Stomach (tissue), 9 donors: Measurements from ENCODE around the gene KLK13. TPM values are rescaled to one million over a fixed set of nuclear protein-coding genes. Genes with fewer than 3 reads are reported as not detected.

ENCODE experiments used
- DNase-seq, 2 donors: peaks; one replicate each; pipeline versions ENCODE4 v3.0.0 to v3.0.0-alpha.2; 2013 to 2019
- H3K27ac ChIP-seq, 5 donors: fragments of 200-600 bp in 4 of 5; sonication (generic) in 4 of 5; one replicate each; pipeline ENCODE4 v1.5.1; 2013 to 2019; ENCODE audit warnings: mild to moderate bottlenecking in 1 of 5, moderate library complexity in 1 of 5
- H3K27me3 ChIP-seq, 3 donors: fragments of 200-600 bp; sonication (generic); one replicate each; pipeline ENCODE4 v1.5.1; 2017 to 2019; ENCODE audit warnings: mixed run types in 1 of 3
- H3K36me3 ChIP-seq, 4 donors: fragments of 200-600 bp; sonication (generic); 1 replicate in 3 of 4; 2 replicates in 1 of 4; pipeline ENCODE4 v1.5.1; 2016 to 2019
- H3K4me1 ChIP-seq, 4 donors: fragments of 200-600 bp; sonication (generic); one replicate each; pipeline ENCODE4 v1.5.1; 2016 to 2019
- H3K4me3 ChIP-seq, 4 donors: fragments of 200-600 bp; sonication (generic) in 3 of 4; one replicate each; pipeline ENCODE4 v1.5.1; 2016 to 2019; ENCODE audit warnings: mild to moderate bottlenecking in 1 of 4
- H3K9me3 ChIP-seq, 4 donors: fragments of 200-600 bp; sonication (generic); one replicate each; pipeline ENCODE4 v1.5.1; 2016 to 2019
- CTCF ChIP-seq, 7 experiments: fragments of 450-650 bp in 4 of 7; fragments of 200-600 bp in 3 of 7; sonication (generic) in 3 of 7; IDR thresholded peaks; one replicate each; pipeline ENCODE4 v1.5.1; 2016 to 2019; ENCODE audit warnings: antibody characterized with exemption in 7 of 7, control low read depth in 2 of 7, mild to moderate bottlenecking in 1 of 7
- EP300 ChIP-seq: sonication (generic); formaldehyde crosslinking; IDR thresholded peaks from one replicate; pipeline ENCODE4 v1.6.1; 2017; ENCODE audit warnings: antibody characterized with exemption
- POLR2A ChIP-seq, 4 donors: fragments of 450-650 bp; IDR thresholded peaks; one replicate each; pipeline ENCODE4 v1.6.1; 2016; ENCODE audit warnings: antibody characterized with exemption in 4 of 4, control low read depth in 2 of 4, mild to moderate bottlenecking in 1 of 4, moderate library complexity in 1 of 4
- POLR2AphosphoS5 ChIP-seq, 3 donors: sonication (generic); formaldehyde crosslinking; IDR thresholded peaks; one replicate each; pipeline ENCODE4 v1.6.1; 2016; ENCODE audit warnings: antibody characterized with exemption in 3 of 3
- WGBS, 5 donors: extraction: QIAGEN DNeasy Blood & Tissue Kit in 3 of 5; methylation state at CpG; one replicate each; pipeline versions ENCODE4 v1.1.5 to v1.1.7; 2013 to 2018; 5-methylcytosine and 5-hydroxymethylcytosine counted together
- intact Hi-C: fragments of 100-400 bp; cut with DNase I; formaldehyde crosslinking; loops from one replicate; pipeline ENCODE4 v1.15.1; 2023; ENCODE audit warnings: low total_unique reads
- polyA plus RNA-seq, 3 donors: library from polyadenylated mRNA; stranded (reverse); fragments of 200-250 nt; gene quantifications; one replicate each; pipeline ENCODE4 v1.2.3, GENCODE V29; 2013
- total RNA-seq, 5 donors: library from RNA; depleted of rRNA; stranded (reverse); fragments of >200 nt; gene quantifications; one replicate each; pipeline versions ENCODE4 v1.1.0 to v1.2.3, GENCODE V29; 2014 to 2016
- donor health status: healthy with polysubstance abuse.
- donor health status: Bipolar disorder and iron deficiency.
- donor health status: healthy.

Gene KLK13
- total and polyA plus RNA-seq, 8 donors: 3.2 to 82.1 (median 9.7) TPM; not detected in 4

DNA sequence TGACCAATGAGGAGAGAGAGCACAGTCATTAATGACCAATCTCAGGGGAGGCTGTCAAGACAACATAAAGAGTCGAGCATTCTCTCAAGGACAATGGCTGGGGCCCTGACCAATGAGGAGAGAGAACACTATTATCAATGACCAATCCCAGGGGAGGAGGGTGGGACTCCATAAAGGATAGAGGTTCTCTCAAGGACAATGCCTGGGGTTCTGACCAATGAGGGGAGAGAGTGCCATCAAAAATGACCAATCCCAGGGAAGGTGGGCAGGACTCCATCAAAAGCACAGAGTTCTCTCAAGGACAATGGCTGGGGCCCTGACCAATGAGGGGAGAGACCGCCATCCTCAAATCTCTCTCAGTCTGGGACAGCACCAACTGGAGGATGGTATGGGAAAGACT is 35.2 kb downstream of the KLK13 start:
- Histone ChIP-seq H3K4me1 (peaks cover 0 to 22% (median 4%) of the 10 kb centered on the region in 4 donors), H3K36me3 (no peaks in the 10 kb centered on the region), H3K9me3 (no peaks in the 10 kb centered on the region), H3K27me3 (peaks cover 0 to 70% (median 0%) of the 10 kb centered on the region in 3 donors), H3K27ac (no peak overlapping the region), H3K4me3 (no peak overlapping the region)
- whole genome bisulfite sequencing, 5 donors: 70 to 100% (median 84%) methylated on average over 1 to 2 of the region's 2 CpGs
- no peak for DNase-seq
- no peak for TF ChIP-seq CTCF (IDR thresholded peaks at IDR 0.05)
- no peak for TF ChIP-seq EP300
- TF ChIP-seq POLR2A (IDR thresholded peaks at IDR 0.05): no peak
- no peak for TF ChIP-seq POLR2AphosphoS5 (IDR thresholded peaks at IDR 0.05)
- intact Hi-C loops: no loop called here

GRCh38 chr19:51027873-51028272 is 37.0 kb downstream of the KLK13 start:
- H3K27ac ChIP-seq: peak overlapping the region; percentile 85 to 97 (median 92)
- H3K4me1 ChIP-seq: peaks cover 0 to 22% (median 5%) of the 10 kb centered on the region in 4 donors
- H3K36me3 ChIP-seq: no peaks in the 10 kb centered on the region
- peak overlapping the region in 2 of 4 donors; percentile 47 for H3K4me3 ChIP-seq
- no peak for DNase-seq
- no peak for TF ChIP-seq EP300
- no peak for TF ChIP-seq POLR2AphosphoS5 (IDR thresholded peaks at IDR 0.05)
- TF ChIP-seq POLR2A (IDR thresholded peaks at IDR 0.05): no peak
- no peak for TF ChIP-seq CTCF (IDR thresholded peaks at IDR 0.05)
- H3K27me3 ChIP-seq: peaks cover 0 to 72% (median 0%) of the 10 kb centered on the region in 3 donors
- WGBS, 5 donors: 27 to 46% (median 33%) methylated on average over 5 of the region's 5 CpGs
- intact Hi-C loops: no loop called here
- no peaks in the 10 kb centered on the region for H3K9me3 ChIP-seq

DNA sequence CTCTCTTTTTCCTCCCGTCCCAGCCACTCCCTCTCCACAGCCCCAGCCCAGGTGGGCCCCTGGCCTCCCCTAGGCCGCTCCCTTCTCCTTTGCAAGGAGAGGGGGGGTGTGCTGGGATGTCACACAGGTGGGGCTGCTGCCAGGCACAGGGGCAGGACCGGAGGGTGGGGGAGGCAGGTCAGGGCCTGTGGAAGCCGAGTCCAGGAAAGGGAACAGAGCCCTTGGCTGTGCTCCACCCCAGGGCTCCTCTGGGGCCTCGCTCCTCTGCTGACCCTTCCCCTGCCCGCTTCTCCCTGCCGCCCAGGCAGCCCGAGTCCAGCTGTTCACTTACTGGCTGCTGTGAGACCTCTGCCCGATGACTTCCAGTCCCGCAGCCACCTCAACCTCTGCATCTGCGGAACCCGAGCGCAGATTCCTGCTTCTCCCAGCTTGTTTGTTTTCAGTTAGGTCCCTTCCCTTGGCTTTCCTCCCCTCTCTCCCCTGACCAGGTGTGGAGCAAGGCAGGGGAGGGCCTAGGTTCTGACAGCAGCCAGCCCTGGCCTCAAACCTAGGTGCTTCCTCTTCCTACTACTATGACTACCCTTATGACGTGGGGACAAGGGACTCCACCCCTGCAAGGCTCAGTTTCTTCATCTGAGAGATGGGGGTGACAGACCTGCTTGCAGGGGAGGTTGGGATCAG is 37.6 kb downstream of the KLK13 start:
- peaks cover 0 to 78% (median 0%) of the 10 kb centered on the region in 3 donors for H3K27me3 ChIP-seq
- TF ChIP-seq POLR2AphosphoS5 (IDR thresholded peaks at IDR 0.05) (peak in 2 of 3 donors; percentile 48 to 76), CTCF (IDR thresholded peaks at IDR 0.05) (no peak), POLR2A (IDR thresholded peaks at IDR 0.05) (no peak)
- intact Hi-C loops: no loop called here
- H3K27ac ChIP-seq: peak overlapping the region; percentile 85 to 97 (median 92)
- peaks cover 0 to 22% (median 5%) of the 10 kb centered on the region in 4 donors for H3K4me1 ChIP-seq
- WGBS, 5 donors: 10 to 33% (median 17%) methylated on average over 12 to 14 of the region's 14 CpGs
- peak overlapping the region; percentile 34 to 47 (median 42) for H3K4me3 ChIP-seq
- no peaks in the 10 kb centered on the region for H3K36me3 ChIP-seq
- no peaks in the 10 kb centered on the region for H3K9me3 ChIP-seq
- peak; percentile 27 to 65 for DNase-seq

DNA sequence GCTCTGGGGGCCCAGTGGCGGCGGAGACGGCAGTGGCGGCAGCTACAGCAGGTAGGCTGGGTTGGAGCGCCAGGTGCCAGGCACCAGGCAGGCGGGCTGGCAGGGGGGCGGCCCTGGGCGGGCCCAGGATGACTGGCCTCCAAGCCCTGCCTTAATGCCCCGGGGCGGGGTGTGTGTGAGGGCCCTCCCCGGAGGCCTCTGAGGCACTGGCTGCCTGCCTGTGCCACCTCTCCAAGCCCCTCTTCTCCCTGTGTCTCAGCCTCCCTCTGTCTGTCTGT is 38.4 kb downstream of the KLK13 start, which contains the start of gene KLK11:
Gene KLK11, minus strand, starts transcription at position 63 of the 278 bp plus-strand sequence. CDS start 985 bp downstream, outside the sequence.
- 35 to 66% (median 44%) methylated on average over 5 to 11 of the region's 11 CpGs for WGBS, 5 donors
- peaks cover 0 to 72% (median 0%) of the 10 kb centered on the region in 3 donors for H3K27me3 ChIP-seq

More for the DNA sequence above, 38.4 kb downstream of the KLK13 start, which contains the start of gene KLK11:
- Histone ChIP-seq H3K9me3 (no peaks in the 10 kb centered on the region), H3K4me1 (peaks cover under 1 to 25% (median 5%) of the 10 kb centered on the region in 4 donors), H3K27ac (peak within 1 kb of the TSS; percentile 85 to 97 (median 92)), H3K4me3 (peak within 1 kb of the TSS; percentile 34 to 47 (median 42)), H3K36me3 (no peaks in the 10 kb centered on the region)
- intact Hi-C loops: no loop called here
- TF ChIP-seq POLR2A (IDR thresholded peaks at IDR 0.05) (peak in 2 of 4 donors; percentile 31 to 52), EP300 (no peak), CTCF (IDR thresholded peaks at IDR 0.05) (no peak), POLR2AphosphoS5 (IDR thresholded peaks at IDR 0.05) (peak in 2 of 3 donors; percentile 78 to 85)
- DNase-seq: peak; percentile 73 to 90
